Measurements from ENCODE around the gene AOAH.

The AOAH gene

DNA sequence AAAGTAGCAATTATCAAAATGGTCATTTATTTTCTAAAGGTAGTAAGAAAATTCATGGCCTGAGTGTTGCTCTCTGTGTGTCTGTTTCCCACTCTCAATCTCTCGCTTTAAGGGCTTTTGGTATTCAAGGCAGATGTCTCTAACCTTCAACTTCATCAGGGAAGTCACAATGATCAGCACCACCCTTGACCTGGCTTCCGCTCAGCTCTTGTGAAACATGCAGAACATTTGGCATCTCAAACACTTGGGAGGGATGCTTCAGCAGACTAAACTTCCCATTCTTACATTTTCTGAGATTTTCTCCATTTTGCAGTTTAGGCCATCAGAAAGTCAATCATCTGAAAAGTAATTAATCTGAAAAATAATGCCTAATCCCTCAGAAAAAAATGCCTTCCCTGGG is 129.8 kb downstream of the AOAH start:
- peaks cover 7% of the 10 kb centered on the region for H3K36me3 Mint-ChIP-seq
- H3K9me3 Mint-ChIP-seq: peaks cover 5% of the 10 kb centered on the region
- DNase-seq (ENCODE audit: low spot score in 2 of 2): no peak
- H3K27ac Mint-ChIP-seq: no peak overlapping the region
- peaks cover 4% of the 10 kb centered on the region for H3K27me3 Mint-ChIP-seq
- no peak for ATAC-seq (ENCODE audit: low read depth)
- no peak overlapping the region for H3K4me3 Mint-ChIP-seq
- H3K4me1 Mint-ChIP-seq: no peaks in the 10 kb centered on the region

- Mint-ChIP-seq H3K4me3 (no peak overlapping the region), H3K36me3 (peaks cover 7% of the 10 kb centered on the region), H3K27ac (no peak overlapping the region), H3K9me3 (peaks cover 5% of the 10 kb centered on the region), H3K4me1 (no peaks in the 10 kb centered on the region), H3K27me3 (peaks cover 4% of the 10 kb centered on the region)
- ATAC-seq (ENCODE audit: low read depth) (no peak), DNase-seq (ENCODE audit: low spot score in 2 of 2) (no peak)
These were observed 132.7 kb downstream of the AOAH start for GRCh38 chr7:36591636-36592035.

DNA sequence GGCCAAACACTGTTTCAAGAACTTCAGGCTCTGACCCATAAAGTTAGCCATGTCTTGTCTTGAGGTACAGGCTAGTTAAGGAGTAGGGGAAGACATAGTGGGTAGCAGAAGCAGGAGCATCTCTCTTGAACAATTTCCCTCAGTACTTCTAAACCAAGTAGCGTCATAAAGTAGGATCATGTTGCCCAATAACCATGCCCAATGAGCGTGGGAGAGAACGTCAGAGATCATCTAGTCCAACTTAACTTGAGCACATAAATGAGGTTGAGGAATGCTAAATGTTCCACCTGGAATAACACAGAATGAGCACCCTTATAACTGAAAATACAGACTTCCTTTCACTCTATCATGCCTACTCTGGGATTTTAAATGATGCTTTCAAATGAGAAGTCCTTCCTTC is 134.9 kb downstream of the AOAH start:
- Mint-ChIP-seq H3K9me3 (peaks cover 5% of the 10 kb centered on the region), H3K36me3 (peaks cover 7% of the 10 kb centered on the region), H3K4me3 (no peak overlapping the region), H3K4me1 (no peaks in the 10 kb centered on the region), H3K27me3 (peaks cover 9% of the 10 kb centered on the region), H3K27ac (no peak overlapping the region)
- ATAC-seq (ENCODE audit: low read depth): no peak
- no peak for DNase-seq (ENCODE audit: low spot score in 2 of 2)

DNA sequence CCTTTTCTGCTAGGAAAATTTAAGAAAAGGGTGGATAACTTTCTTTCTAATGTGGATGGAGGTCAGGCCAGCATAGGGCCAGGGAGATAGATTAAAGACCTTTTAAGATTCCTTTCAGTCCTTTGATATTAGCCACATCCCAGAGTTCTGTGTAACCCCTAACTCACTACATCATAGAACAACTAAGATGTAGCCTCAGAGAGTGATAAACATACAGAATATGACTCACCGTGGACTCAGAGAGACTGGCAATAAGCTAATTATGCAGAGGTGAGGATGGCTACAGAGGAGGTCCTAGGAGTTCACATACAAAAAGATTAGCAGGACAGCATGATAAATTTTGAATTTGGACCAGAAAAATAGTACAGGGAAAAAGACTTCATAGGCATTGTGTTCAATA is 141.0 kb downstream of the AOAH start:
- DNase-seq (ENCODE audit: low spot score in 2 of 2) (no peak), ATAC-seq (ENCODE audit: low read depth) (no peak)
- H3K27ac Mint-ChIP-seq: no peak overlapping the region
- peaks cover 3% of the 10 kb centered on the region for H3K9me3 Mint-ChIP-seq
- H3K36me3 Mint-ChIP-seq: no peaks in the 10 kb centered on the region
- no peak overlapping the region for H3K4me3 Mint-ChIP-seq
- peaks cover 5% of the 10 kb centered on the region for H3K27me3 Mint-ChIP-seq
- no peaks in the 10 kb centered on the region for H3K4me1 Mint-ChIP-seq

- DNase-seq (ENCODE audit: low spot score in 2 of 2) (no peak), ATAC-seq (ENCODE audit: low read depth) (no peak)
- Mint-ChIP-seq H3K27me3 (no peaks in the 10 kb centered on the region), H3K4me1 (no peaks in the 10 kb centered on the region), H3K4me3 (no peak overlapping the region), H3K9me3 (peaks cover 7% of the 10 kb centered on the region), H3K36me3 (peaks cover 4% of the 10 kb centered on the region), H3K27ac (no peak overlapping the region)
These were observed 148.5 kb downstream of the AOAH start for GRCh38 chr7:36575832-36576231.

DNA sequence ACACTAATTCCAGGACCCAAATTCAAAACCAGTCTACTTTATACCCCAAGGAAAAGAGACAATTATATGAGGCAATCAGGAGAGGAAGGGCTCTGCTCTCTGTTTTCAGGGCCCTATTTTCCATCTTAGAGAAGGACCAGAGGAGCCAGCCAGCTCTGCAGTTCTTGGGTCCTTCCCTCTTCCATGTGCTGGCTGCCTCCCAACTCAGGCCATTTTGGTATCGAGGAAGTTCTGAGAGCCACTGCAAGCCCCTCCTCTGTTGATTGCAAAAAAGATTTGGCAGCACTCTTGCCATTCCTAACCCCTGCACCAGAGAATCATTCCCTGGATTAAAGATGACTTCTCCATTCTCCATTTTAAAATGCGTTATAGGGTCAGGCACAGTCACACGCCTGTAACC is 151.2 kb downstream of the AOAH start:
- ATAC-seq (ENCODE audit: low read depth): no peak
- Mint-ChIP-seq H3K27ac (no peak overlapping the region), H3K4me3 (no peak overlapping the region)

DNA sequence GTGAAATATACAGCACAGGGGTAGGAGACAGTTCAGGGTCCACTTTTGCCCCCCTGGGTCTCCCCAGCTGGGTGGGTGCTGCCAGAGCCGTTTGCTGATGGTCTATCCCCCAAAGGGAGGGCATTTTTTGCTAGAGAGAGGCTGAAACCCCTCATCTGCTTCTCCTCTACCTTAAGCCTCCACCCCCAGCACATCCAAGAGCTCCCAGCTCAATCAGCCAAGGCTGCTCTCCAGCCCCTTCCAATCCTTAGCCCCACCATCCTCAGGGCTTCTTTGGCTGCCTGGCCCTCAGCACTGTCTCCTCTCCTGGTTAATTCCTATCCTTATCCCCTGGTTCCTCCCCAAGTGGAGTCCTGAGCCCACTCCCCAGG is 153.1 kb downstream of the AOAH start:
- no peaks in the 10 kb centered on the region for H3K4me1 Mint-ChIP-seq
- H3K36me3 Mint-ChIP-seq: peaks cover 4% of the 10 kb centered on the region
- DNase-seq (ENCODE audit: low spot score in 2 of 2) (no peak), ATAC-seq (ENCODE audit: low read depth) (no peak)
- no peak overlapping the region for H3K27ac Mint-ChIP-seq
- H3K27me3 Mint-ChIP-seq: no peaks in the 10 kb centered on the region
- H3K9me3 Mint-ChIP-seq: peaks cover 3% of the 10 kb centered on the region
- H3K4me3 Mint-ChIP-seq: no peak overlapping the region

More for the DNA sequence above, 151.2 kb downstream of the AOAH start:
- Mint-ChIP-seq H3K4me1 (no peaks in the 10 kb centered on the region), H3K9me3 (peaks cover 3% of the 10 kb centered on the region), H3K36me3 (peaks cover 4% of the 10 kb centered on the region), H3K27me3 (no peaks in the 10 kb centered on the region)
- no peak for DNase-seq (ENCODE audit: low spot score in 2 of 2)

- H3K9me3 Mint-ChIP-seq: peaks cover 3% of the 10 kb centered on the region
- H3K4me3 Mint-ChIP-seq: no peak overlapping the region
- ATAC-seq (ENCODE audit: low read depth) (no peak), DNase-seq (ENCODE audit: low spot score in 2 of 2) (no peak)
- H3K36me3 Mint-ChIP-seq: peaks cover 4% of the 10 kb centered on the region
- H3K27me3 Mint-ChIP-seq: no peaks in the 10 kb centered on the region
- H3K4me1 Mint-ChIP-seq: no peaks in the 10 kb centered on the region
- H3K27ac Mint-ChIP-seq: no peak overlapping the region
These were observed 153.6 kb downstream of the AOAH start for GRCh38 chr7:36570528-36571189.

DNA sequence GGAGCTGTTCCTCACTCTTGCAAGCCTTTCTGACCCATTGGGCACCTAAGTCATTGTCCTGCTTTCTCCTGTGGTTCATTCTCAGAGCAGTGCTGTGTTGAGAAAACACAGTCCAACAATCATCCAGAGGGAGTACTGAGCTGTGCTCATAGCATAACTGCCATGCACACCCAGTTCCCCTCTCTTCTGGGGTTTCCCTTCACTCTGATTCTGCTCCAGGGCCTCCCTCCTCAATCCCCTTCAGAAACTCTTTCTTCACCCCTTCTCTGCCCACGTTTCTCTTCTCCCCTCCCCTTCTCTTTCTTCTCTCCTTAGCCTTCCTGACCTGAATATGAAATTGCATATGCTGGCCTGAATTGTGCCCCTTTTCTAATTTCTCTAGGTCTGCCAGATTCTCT is 155.8 kb downstream of the AOAH start:
- H3K9me3 Mint-ChIP-seq: no peaks in the 10 kb centered on the region
- no peaks in the 10 kb centered on the region for H3K36me3 Mint-ChIP-seq

GRCh38 chr7:36567699-36568451 is 156.4 kb downstream of the AOAH start:
- no peaks in the 10 kb centered on the region for H3K4me1 Mint-ChIP-seq
- DNase-seq (ENCODE audit: low spot score in 2 of 2) (no peak), ATAC-seq (ENCODE audit: low read depth) (no peak)
- H3K27ac Mint-ChIP-seq: no peak overlapping the region
- no peaks in the 10 kb centered on the region for H3K9me3 Mint-ChIP-seq
- H3K36me3 Mint-ChIP-seq: no peaks in the 10 kb centered on the region
- no peak overlapping the region for H3K4me3 Mint-ChIP-seq
- no peaks in the 10 kb centered on the region for H3K27me3 Mint-ChIP-seq

More for the DNA sequence above, 155.8 kb downstream of the AOAH start:
- ATAC-seq (ENCODE audit: low read depth) (no peak), DNase-seq (ENCODE audit: low spot score in 2 of 2) (no peak)
- no peak overlapping the region for H3K27ac Mint-ChIP-seq
- H3K27me3 Mint-ChIP-seq: no peaks in the 10 kb centered on the region
- H3K4me3 Mint-ChIP-seq: no peak overlapping the region
- H3K4me1 Mint-ChIP-seq: no peaks in the 10 kb centered on the region

GRCh38 chr7:36565792-36566356 is 158.4 kb downstream of the AOAH start:
- ATAC-seq (ENCODE audit: low read depth) (no peak), DNase-seq (ENCODE audit: low spot score in 2 of 2) (no peak)
- Mint-ChIP-seq H3K36me3 (no peaks in the 10 kb centered on the region), H3K27me3 (peaks cover 2% of the 10 kb centered on the region), H3K4me3 (no peak overlapping the region), H3K9me3 (no peaks in the 10 kb centered on the region), H3K27ac (no peak overlapping the region), H3K4me1 (no peaks in the 10 kb centered on the region)

GRCh38 chr7:36564489-36564888 is 159.8 kb downstream of the AOAH start:
- H3K4me1 Mint-ChIP-seq: no peaks in the 10 kb centered on the region
- no peaks in the 10 kb centered on the region for H3K36me3 Mint-ChIP-seq
- H3K27ac Mint-ChIP-seq: no peak overlapping the region
- ATAC-seq (ENCODE audit: low read depth) (no peak), DNase-seq (ENCODE audit: low spot score in 2 of 2) (no peak)
- H3K4me3 Mint-ChIP-seq: no peak overlapping the region
- peaks cover 6% of the 10 kb centered on the region for H3K27me3 Mint-ChIP-seq
- no peaks in the 10 kb centered on the region for H3K9me3 Mint-ChIP-seq

GRCh38 chr7:36563706-36564327 is 160.5 kb downstream of the AOAH start:
- H3K27me3 Mint-ChIP-seq: peaks cover 8% of the 10 kb centered on the region
- H3K4me3 Mint-ChIP-seq: no peak overlapping the region
- H3K9me3 Mint-ChIP-seq: no peaks in the 10 kb centered on the region
- DNase-seq (ENCODE audit: low spot score in 2 of 2): no peak
- ATAC-seq (ENCODE audit: low read depth): no peak
- H3K4me1 Mint-ChIP-seq: no peaks in the 10 kb centered on the region
- no peaks in the 10 kb centered on the region for H3K36me3 Mint-ChIP-seq
- H3K27ac Mint-ChIP-seq: no peak overlapping the region

DNA sequence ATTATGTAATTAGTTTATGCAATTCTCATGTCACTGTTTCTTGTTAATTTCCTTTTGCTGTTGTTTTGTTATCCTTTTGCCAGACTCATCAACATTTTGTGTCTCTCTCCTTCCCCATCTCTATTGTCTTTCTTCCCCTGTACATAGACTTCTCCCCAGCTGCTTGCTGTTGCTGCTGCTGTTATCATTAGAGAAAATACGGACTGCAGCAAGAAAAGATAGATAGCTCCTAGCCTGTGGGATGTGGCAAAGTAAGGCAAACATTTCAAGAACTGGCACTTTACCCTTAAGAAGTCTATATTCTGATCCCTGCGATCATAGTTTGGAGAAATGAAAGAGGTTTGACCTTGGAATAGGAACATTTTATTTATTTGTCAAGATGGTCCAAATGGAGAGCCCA is 162.2 kb downstream of the AOAH start:
- H3K27me3 Mint-ChIP-seq: peaks cover 8% of the 10 kb centered on the region
- DNase-seq (ENCODE audit: low spot score in 2 of 2) (no peak), ATAC-seq (ENCODE audit: low read depth) (no peak)
- no peaks in the 10 kb centered on the region for H3K4me1 Mint-ChIP-seq
- no peaks in the 10 kb centered on the region for H3K36me3 Mint-ChIP-seq
- H3K4me3 Mint-ChIP-seq: no peak overlapping the region
- H3K27ac Mint-ChIP-seq: no peak overlapping the region
- no peaks in the 10 kb centered on the region for H3K9me3 Mint-ChIP-seq

All from memory B cell (primary cell).